PC-9 (cell line): ENCODE measurements around the gene LBHD2.
"Not testable (repeated sequence)": the region's sequence is repeated elsewhere in the genome, so short reads cannot be mapped to it uniquely, and the experiment has no call there.

Source experiments
- CTCF ChIP-seq: fragments of 200-600 bp; sonication (generic); conservative IDR thresholded peaks from 2 replicates; pipeline ENCODE4 v1.6.1; 2017; ENCODE audit warnings: mixed run types, antibody characterized with exemption, mild to moderate bottlenecking, moderate library complexity
- EZH2 ChIP-seq: fragments of 200-600 bp; sonication (generic); IDR thresholded peaks from 2 replicates; pipeline ENCODE4 v1.8.0; 2017; ENCODE audit warnings: antibody characterized with exemption, low read depth

GRCh38 chr14:103115086-103115679, 31.2 kb downstream of the LBHD2 start:
- not testable (repeated sequence) for TF ChIP-seq CTCF, EZH2
